ENCODE measurements around the gene ITGB1BP1. TPM values are rescaled to one million over a fixed set of nuclear protein-coding genes. Genes with fewer than 3 reads are reported as not detected.

ITGB1BP1 gene
- total and polyA plus RNA-seq, 10 of the 15 experiments (the other 5 are each of a cell fraction or from before 2014, with no cell fraction given): 50.2 to 273 (median 97.2) TPM

GRCh38 chr2:9365498-9366019 is 57.8 kb downstream of the ITGB1BP1 start:
- ChIA-PET POLR2A (no interaction called here), RAD21 (ENCODE audit: unreplicated experiment) (no interaction called here), CTCF (no interaction called here), SMC1A (ENCODE audit: uncharacterized antibody, unreplicated experiment) (interaction anchor here (1.0 kb wide), 1 partner anchor 30 kb away, joined by 3 read pairs; no protein-coding TSS in a partner anchor)
- no TSS peak for BruUV-seq (replicated peaks)
- in situ Hi-C loops (cut with MboI): no loop called here
- H3K4me2 ChIP-seq (ENCODE audit: control insufficient read depth, insufficient read depth): no peak overlapping the region
- intact Hi-C loops (cut with micrococcal nuclease; ENCODE audit: unreplicated experiment): no loop called here
- ATAC-seq: no peak
- no peaks in the 10 kb centered on the region for H3K4me1 ChIP-seq (ENCODE audit: control insufficient read depth, insufficient read depth, low read length)
- H3K9ac ChIP-seq (ENCODE audit: control insufficient read depth, insufficient read depth, low read length): no peak overlapping the region
- no peak overlapping the region for H3K27ac ChIP-seq (ENCODE audit: control insufficient read depth, insufficient read depth)
- no peaks in the 10 kb centered on the region for H3K79me2 ChIP-seq (ENCODE audit: control insufficient read depth, insufficient read depth, low read length)
- H4K20me1 ChIP-seq (ENCODE audit: control insufficient read depth, insufficient read depth): no peaks in the 10 kb centered on the region
- no peak for DNase-seq (ENCODE audit: low read depth, low spot score)
- no peaks in the 10 kb centered on the region for H3K36me3 ChIP-seq (ENCODE audit: control insufficient read depth in 2 of 2, insufficient read depth in 2 of 2, low read length in 1 of 2)
- peaks cover 3% of the 10 kb centered on the region in 2 experiments; a peak in 3 of 4 replicates for H3K27me3 ChIP-seq (replicated peaks in 1 of 2; ENCODE audit: control insufficient read depth in 2 of 2, insufficient read depth in 2 of 2, low read length in 1 of 2)
- FAIRE-seq: no peak
- H2AFZ ChIP-seq (ENCODE audit: control insufficient read depth, low read depth, low read length): no peak overlapping the region
- no peak for TF ChIP-seq ASH2L (IDR thresholded peaks at IDR 0.05; ENCODE audit: borderline replicate concordance, low read depth)
- 23% methylated on average over 8 of the region's 8 CpGs for WGBS (ENCODE audit: insufficient coverage, insufficient replicate concordance, low lambda C conversion rate, missing lambda C conversion rate)
- no peak overlapping the region for H3K4me3 ChIP-seq
- no peaks in the 10 kb centered on the region for H3K9me3 ChIP-seq (replicated peaks; ENCODE audit: control insufficient read depth, insufficient read depth, low read length)

GRCh38 chr2:9364791-9365497 is 58.4 kb downstream of the ITGB1BP1 start:
- ChIA-PET RAD21 (ENCODE audit: unreplicated experiment) (no interaction called here), SMC1A (ENCODE audit: uncharacterized antibody, unreplicated experiment) (interaction anchor here (1.0 kb wide), 1 partner anchor 29 kb away, joined by 3 read pairs; no protein-coding TSS in a partner anchor), POLR2A (no interaction called here), CTCF (interaction anchor here (0.6 to 1.9 kb wide), 3 partner anchors 226 to 1241 kb away, joined by 3 to 8 read pairs (median 3); no protein-coding TSS in a partner anchor)
- Histone ChIP-seq H3K4me3 (no peak overlapping the region), H3K9me3 (replicated peaks; ENCODE audit: control insufficient read depth, insufficient read depth, low read length) (no peaks in the 10 kb centered on the region), H2AFZ (ENCODE audit: control insufficient read depth, low read depth, low read length) (no peak overlapping the region), H3K4me2 (ENCODE audit: control insufficient read depth, insufficient read depth) (no peak overlapping the region), H3K36me3 (ENCODE audit: control insufficient read depth in 2 of 2, insufficient read depth in 2 of 2, low read length in 1 of 2) (no peaks in the 10 kb centered on the region), H4K20me1 (ENCODE audit: control insufficient read depth, insufficient read depth) (no peaks in the 10 kb centered on the region), H3K27ac (ENCODE audit: control insufficient read depth, insufficient read depth) (no peak overlapping the region), H3K4me1 (ENCODE audit: control insufficient read depth, insufficient read depth, low read length) (no peaks in the 10 kb centered on the region), H3K9ac (ENCODE audit: control insufficient read depth, insufficient read depth, low read length) (no peak overlapping the region), H3K79me2 (ENCODE audit: control insufficient read depth, insufficient read depth, low read length) (no peaks in the 10 kb centered on the region), H3K27me3 (replicated peaks in 1 of 2; ENCODE audit: control insufficient read depth in 2 of 2, insufficient read depth in 2 of 2, low read length in 1 of 2) (peaks cover 3% of the 10 kb centered on the region in 2 experiments)
- FAIRE-seq: no peak
- intact Hi-C loops (cut with micrococcal nuclease; ENCODE audit: unreplicated experiment) (no loop called here), in situ Hi-C loops (cut with MboI) (no loop called here)
- ATAC-seq: no peak
- no peak for DNase-seq (ENCODE audit: low read depth, low spot score)
- BruUV-seq (replicated peaks): no TSS peak
- WGBS (ENCODE audit: insufficient coverage, insufficient replicate concordance, low lambda C conversion rate, missing lambda C conversion rate): 57% methylated on average over 4 of the region's 4 CpGs
- no peak for TF ChIP-seq POLR2A (IDR thresholded peaks at IDR 0.05; ENCODE audit: low read depth, low read length)
- TF ChIP-seq ZSCAN29 (IDR thresholded peaks at IDR 0.05): no peak
- TF ChIP-seq CEBPZ (IDR thresholded peaks at IDR 0.05; ENCODE audit: low read depth, low read length): no peak
- TF ChIP-seq IKZF2 (IDR thresholded peaks at IDR 0.05): no peak
- TF ChIP-seq YY1 (IDR thresholded peaks at IDR 0.05; ENCODE audit: low read depth, low read length): no peak
- no peak for TF ChIP-seq E2F8 (IDR thresholded peaks at IDR 0.05; ENCODE audit: low read depth, partially characterized antibody)
- TF ChIP-seq MXI1 (IDR thresholded peaks at IDR 0.05; ENCODE audit: low read depth, low read length): no peak
- TF ChIP-seq POU2F2 (IDR thresholded peaks at IDR 0.05; ENCODE audit: borderline replicate concordance, low read depth, low read length): no peak
- no peak for TF ChIP-seq HCFC1 (IDR thresholded peaks at IDR 0.05; ENCODE audit: low read length)

Data from GM12878 (cell line).